Measurements from ENCODE around the gene MISP3.

MISP3 gene

DNA sequence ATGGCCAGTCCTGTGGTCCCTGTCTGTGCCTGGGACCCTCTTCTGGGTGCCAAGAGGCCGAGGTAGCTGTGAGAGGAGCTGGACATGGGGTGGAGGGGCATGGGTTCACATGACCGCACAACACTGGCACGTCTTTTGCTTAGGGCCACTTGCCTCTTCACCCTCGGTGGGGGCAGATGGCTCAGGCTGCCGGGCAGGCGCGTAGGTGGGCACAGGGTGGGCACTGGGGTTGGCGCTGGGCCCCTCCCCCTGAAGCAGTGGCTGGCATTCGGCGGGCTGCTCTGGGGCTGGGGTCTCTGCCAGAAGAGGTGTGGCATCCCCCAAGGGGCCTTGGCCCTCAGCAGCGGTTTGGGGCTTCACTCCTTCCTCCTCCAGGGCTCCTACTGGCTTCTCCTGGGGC lies 19.1 kb upstream of the MISP3 start:
- DNase-seq (ENCODE audit: low spot score) = no peak

- DNase-seq (ENCODE audit: low spot score) = no peak
These were observed 18.5 kb upstream of the MISP3 start for GRCh38 chr19:14054099-14054498.

DNA sequence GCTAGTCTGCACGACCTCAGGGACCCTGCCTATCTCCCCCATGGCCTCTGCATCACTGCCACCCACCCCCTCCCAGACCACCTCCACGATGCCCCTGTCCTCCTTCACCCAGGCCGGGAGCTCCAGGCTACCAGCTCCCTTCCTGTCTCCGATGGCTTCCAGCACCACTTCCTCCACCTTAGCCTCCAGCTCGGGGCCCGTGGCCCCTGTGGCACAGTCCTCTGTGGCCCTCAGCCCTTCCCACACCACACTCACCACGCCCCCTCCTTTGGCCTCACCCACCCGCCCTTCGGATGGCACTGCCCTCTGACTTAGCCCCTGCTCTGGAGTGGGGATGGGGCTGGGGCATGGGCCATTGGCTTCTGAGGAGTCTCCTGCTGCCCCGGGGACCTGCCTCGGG lies 17.9 kb upstream of the MISP3 start:
- no peak for DNase-seq (ENCODE audit: low spot score)

GRCh38 chr19:14055396-14055795 lies 17.2 kb upstream of the MISP3 start:
- no peak for DNase-seq (ENCODE audit: low spot score)

DNA sequence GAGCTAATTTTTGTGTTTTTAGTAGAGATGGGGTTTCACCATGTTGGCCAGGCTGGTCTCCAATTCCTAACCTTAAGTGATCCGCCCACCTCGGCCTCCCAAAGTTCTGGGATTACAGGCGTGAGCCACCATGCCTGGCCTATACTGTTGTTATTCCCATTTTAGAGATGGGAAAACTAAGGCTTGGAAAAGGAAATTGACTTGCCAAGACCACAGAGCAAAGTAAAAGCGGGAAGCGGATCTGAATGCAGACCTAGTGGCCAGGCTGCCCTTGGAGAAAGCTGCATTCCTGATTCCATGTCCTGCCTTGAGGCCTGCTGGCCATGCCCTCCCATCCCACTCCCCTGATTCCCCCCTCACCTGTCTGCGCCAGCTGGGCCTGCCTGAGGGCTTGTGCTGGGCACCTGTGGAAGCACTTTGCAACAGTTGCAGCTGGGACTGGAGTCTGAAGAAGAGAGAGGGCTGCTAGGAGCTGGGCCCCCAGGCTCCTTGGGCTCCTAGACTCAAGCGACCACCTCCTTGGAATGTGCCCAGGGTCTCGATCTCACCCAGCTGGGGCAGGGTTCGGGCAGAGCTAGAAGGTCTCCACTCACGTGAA lies 16.4 kb upstream of the MISP3 start:
- DNase-seq (ENCODE audit: low spot score) = no peak

GRCh38 chr19:14056741-14057356 lies 15.7 kb upstream of the MISP3 start:
- DNase-seq (ENCODE audit: low spot score) = peak; percentile 20

- DNase-seq (ENCODE audit: low spot score) = no peak
These were observed 14.1 kb upstream of the MISP3 start for GRCh38 chr19:14058182-14059092.

GRCh38 chr19:14059093-14059480 lies 13.5 kb upstream of the MISP3 start:
- DNase-seq (ENCODE audit: low spot score) = peak; percentile 50

DNA sequence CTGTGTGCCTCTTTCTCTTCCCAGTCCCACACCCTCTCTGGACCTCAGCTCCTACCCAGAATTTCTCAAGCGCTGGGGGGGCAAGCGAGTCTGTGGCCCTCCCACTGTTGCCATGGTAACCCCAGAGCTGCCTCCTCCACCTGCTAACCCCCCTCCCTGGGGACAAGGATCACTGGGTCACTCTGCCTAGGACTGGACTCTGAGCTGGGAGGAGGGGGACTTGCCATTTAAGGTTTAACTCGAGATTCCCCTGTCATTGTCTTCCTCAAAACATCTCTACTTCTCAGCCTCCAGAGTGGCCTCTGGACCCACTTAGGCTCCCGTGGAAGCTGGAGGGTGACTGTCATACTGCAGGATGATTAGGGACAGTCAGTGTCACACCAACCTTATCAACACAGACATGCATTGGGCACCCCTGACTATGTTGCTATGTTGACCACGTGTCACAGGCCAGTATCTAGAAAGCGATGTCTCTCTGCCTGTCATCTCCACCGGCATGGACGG lies 12.9 kb upstream of the MISP3 start:
- DNase-seq (ENCODE audit: low spot score) = no peak

DNA sequence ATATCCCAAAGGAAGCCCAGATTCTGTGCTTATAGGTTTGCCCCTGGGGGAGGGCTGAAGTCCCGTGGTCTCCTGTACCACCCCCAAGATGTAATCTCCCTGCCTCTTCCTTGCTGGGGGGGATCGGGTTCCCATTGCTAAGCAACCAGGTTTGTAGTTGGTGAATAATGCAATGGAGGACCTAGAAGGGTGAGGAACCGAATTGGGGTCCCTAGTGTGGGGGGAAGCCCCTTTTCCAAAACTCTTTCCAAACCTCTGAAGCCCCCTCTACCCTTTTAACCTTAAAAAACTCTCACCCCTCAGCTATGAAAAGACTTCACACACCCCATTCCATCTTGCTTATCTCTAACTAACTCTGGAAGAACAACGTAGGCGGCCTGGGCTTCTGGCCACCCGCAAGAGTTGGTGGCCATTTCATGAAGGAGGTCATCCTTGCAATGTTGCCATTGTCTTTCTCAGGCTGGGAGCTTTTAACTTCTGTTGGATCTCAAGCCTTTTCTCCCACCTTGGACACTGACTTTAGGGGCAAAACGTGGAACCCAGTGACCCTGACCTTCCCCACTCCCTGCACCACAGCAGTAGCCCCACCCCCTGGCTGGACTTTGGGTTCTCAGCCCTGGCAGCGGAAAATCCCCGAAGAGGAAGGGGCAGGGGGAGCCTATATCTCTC lies 11.4 kb upstream of the MISP3 start:
- no peak for DNase-seq (ENCODE audit: low spot score)

DNA sequence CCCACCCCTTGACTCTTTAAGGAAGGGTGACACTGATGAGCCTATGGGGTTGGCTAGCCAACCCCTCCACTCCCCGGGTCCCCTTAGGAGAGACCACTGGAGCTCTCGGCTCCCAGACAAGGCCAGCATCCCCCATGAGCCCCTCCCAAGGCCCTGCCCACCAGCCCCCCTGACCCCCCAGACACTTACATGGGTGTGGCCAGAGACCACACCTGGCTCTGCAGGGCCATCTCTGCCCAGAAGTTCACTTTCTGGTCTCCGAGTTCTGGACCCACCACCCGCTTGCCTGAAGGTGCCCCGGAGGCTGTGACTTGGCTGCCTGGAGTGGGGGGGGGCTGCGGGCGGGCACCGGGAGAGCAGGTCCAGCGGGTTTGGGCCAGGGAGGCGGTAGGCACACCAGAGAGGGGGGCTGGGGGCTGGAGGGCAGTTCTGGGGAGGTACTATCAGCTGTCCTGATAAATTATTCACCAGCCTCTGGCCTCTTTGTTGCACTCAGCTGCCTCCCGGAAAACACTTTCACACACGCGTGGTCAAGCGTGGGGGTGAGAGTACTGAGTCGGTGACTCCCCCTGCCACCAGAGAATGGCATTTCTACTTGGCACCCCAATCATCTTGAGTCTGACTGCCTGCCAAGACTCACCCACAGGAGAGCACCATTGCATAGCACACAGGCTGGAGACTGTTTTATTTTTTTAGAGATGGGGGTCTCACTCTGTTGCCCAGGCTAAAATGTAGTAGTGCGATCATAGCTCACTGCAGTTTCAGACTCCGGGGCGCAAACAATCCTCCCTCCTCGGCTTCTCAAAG lies 10.6 kb upstream of the MISP3 start, which contains the start of gene PALM3:
PALM3 (minus strand) TSS at position 326 of the 807 bp plus-strand sequence; CDS start at position 230, 96 bp downstream.
- peak; percentile 10 for DNase-seq (ENCODE audit: low spot score)

GRCh38 chr19:14062558-14062855 lies 10.1 kb upstream of the MISP3 start:
- DNase-seq (ENCODE audit: low spot score) = no peak

DNA sequence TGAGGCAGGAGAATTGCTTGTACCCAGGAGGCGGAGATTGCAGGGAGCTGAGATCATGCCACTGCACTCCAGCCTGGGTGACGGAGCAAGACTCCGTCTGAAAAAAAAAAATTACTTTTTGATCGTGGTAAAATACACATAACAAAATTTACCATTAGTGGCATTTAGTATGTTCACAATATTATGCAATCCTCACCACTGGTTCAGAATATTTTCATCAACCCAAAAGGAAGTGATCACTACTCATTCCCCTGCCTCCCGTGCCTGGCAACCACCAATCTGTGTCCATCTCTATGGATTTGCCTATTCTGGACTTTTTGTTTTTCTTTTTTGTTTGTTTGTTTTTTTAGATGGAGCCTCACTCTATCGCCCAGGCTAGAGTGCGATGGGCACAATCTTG lies 9.5 kb upstream of the MISP3 start:
- DNase-seq (ENCODE audit: low spot score) = no peak

- DNase-seq (ENCODE audit: low spot score) = no peak
These were observed 6.5 kb upstream of the MISP3 start for GRCh38 chr19:14066134-14066533.

DNA sequence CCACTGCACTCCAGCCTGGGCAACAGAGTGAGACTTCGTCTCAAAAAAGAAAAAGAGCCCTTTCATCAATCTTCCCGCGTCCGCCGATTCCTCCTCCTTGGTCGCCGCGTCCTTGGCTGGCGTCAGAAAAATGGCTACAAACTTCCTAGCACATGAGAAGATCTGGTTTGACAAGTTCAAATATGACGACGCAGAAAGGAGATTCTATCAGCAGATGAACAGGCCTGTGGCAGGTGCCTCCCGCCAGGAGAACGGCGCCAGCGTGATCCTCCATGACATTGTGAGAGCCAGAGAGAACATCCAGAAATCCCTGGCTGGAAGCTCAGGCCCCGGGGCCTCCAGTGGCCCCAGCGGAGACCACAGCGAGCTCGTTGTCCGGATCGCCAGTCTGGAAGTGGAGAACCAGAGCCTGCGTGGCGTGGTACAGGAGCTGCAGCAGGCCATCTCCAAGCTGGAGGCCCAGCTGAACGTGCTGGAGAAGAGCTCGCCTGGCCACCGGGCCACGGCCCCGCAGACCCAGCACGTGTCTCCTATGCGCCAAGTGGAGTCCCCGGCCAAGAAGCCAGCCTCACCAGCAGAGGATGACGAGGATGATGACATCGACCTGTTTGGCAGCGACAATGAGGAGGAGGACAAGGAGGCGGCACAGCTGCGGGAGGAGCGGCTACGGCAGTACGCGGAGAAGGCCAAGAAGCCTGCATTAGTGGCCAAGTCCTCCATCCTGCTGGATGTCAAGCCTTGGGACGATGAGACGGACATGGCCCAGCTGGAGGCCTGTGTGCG lies 2.1 kb upstream of the MISP3 start:
- DNase-seq (ENCODE audit: low spot score) = no peak

GRCh38 chr19:14073261-14073924 lies 807 bp downstream of the MISP3 start:
- peak; percentile 90 for DNase-seq (ENCODE audit: low spot score)

DNA sequence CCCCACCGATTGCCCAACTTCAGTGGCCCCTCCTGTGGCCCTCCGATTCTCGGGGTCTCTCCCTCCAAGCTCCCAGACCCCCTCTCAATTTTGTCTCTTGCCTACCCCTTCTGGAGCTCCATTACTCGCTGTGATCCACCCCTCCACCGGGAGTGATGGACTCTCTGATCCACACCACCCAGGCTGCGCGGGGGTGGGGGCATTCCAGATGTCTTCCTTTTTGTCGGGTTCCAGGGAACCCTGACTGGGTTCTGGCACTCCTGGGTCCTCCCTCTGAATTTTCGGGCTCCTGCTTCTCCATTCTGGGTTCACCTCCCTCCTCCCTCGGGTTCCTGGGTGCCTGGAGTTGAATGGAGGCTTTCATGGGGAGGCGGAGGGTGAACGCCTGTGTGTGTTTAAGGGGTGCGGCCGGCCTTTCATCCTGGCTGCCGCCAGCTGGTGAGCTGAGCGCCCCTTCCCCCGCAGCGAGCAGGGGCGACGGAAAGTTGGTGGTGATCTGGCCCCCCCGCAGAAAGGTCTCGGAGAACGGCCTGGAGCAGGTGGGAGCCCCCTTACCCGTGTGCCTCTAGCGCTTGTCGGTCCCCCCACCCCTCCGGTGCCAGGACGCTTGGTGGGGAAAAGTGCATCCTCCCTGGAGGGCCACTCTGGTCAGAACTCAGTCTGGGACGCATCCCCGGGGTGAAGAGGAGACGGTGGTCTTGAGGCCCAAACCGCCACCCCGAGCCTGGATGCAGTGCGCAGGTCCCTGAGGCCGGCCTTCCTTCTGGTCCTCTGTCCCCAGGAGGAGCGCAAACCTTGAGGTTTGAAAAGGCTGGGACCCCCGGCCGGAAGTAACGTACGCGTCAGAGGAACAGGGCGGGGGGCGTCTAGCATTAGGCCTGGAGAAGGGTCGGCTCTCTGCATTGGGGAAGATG lies 1.6 kb downstream of the MISP3 start:
- DNase-seq (ENCODE audit: low spot score) = peak; percentile 53

GRCh38 chr19:14078411-14078810 lies 5.8 kb downstream of the MISP3 start:
- DNase-seq (ENCODE audit: low spot score) = peak; percentile 21

All from AG08396 (cell line).